PC-9 (cell line): ENCODE results near the gene CCDC12.

Experiments used
- CTCF ChIP-seq: fragments of 200-600 bp; sonication (generic); conservative IDR thresholded peaks from 2 replicates; pipeline ENCODE4 v1.6.1; 2017; ENCODE audit warnings: mixed run types, antibody characterized with exemption, mild to moderate bottlenecking, moderate library complexity
- EZH2 ChIP-seq: fragments of 200-600 bp; sonication (generic); IDR thresholded peaks from 2 replicates; pipeline ENCODE4 v1.8.0; 2017; ENCODE audit warnings: antibody characterized with exemption, low read depth

- TF ChIP-seq CTCF (no peak), EZH2 (no peak)
These were observed 17.4 kb downstream of the CCDC12 start for GRCh38 chr3:46959161-46959511.
